Mucosa of rectum (tissue), 2 donors: ENCODE measurements around the gene TMEM151A.
A peak's percentile ranks its signal among the peaks of the same experiment; 100 is the strongest.
"Not testable (repeated sequence)": the region's sequence is repeated elsewhere in the genome, so short reads cannot be mapped to it uniquely, and the experiment has no call there.

Source experiments
- H3K27ac ChIP-seq, 2 donors: one replicate each; pipeline ENCODE4 v1.7.0; 2013; ENCODE audit warnings: inconsistent platforms in 2 of 2, low read depth in 2 of 2, low read length in 2 of 2
- H3K27me3 ChIP-seq, 2 donors: one replicate each; pipeline ENCODE4 v1.7.0; 2013; ENCODE audit warnings: low read length in 2 of 2; ENCODE audit not compliant: control insufficient read depth in 2 of 2, insufficient read depth in 2 of 2
- H3K36me3 ChIP-seq, 2 donors: one replicate each; pipeline ENCODE4 v1.7.0; 2013; ENCODE audit warnings: low read length in 2 of 2; ENCODE audit not compliant: control insufficient read depth in 2 of 2, insufficient read depth in 2 of 2
- H3K4me1 ChIP-seq, 2 donors: one replicate each; pipeline ENCODE4 v1.7.0; 2013; ENCODE audit warnings: low read length in 2 of 2, mild to moderate bottlenecking in 1 of 2; ENCODE audit not compliant: control insufficient read depth in 2 of 2, insufficient read depth in 2 of 2
- H3K4me3 ChIP-seq, 2 donors: one replicate each; pipeline ENCODE4 v1.7.0; 2013; ENCODE audit warnings: low read length in 2 of 2
- H3K9ac ChIP-seq, 2 donors: one replicate each; pipeline ENCODE4 v1.7.0; 2013; ENCODE audit warnings: low read length in 2 of 2, low read depth in 1 of 2, mild to moderate bottlenecking in 1 of 2
- H3K9me3 ChIP-seq, 2 donors: one replicate each; pipeline ENCODE4 v1.7.0; 2013; ENCODE audit warnings: low read length in 2 of 2; ENCODE audit not compliant: control insufficient read depth in 2 of 2
- donor health status: healthy.
- donor health status: Normal muscosa, but diverticular disease.

Gene TMEM151A

DNA sequence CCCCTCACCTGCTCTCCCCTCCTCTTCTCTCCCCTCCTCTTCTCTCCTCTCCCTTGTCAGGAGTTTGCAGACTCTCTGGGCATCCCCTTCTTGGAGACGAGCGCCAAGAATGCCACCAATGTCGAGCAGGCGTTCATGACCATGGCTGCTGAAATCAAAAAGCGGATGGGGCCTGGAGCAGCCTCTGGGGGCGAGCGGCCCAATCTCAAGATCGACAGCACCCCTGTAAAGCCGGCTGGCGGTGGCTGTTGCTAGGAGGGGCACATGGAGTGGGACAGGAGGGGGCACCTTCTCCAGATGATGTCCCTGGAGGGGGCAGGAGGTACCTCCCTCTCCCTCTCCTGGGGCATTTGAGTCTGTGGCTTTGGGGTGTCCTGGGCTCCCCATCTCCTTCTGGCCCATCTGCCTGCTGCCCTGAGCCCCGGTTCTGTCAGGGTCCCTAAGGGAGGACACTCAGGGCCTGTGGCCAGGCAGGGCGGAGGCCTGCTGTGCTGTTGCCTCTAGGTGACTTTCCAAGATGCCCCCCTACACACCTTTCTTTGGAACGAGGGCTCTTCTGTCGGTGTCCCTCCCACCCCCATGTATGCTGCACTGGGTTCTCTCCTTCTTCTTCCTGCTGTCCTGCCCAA, 15.6 kb upstream of the TMEM151A start:
- H3K27ac ChIP-seq = no peak overlapping the region
- H3K27me3 ChIP-seq = no peaks in the 10 kb centered on the region
- no peak overlapping the region for H3K4me3 ChIP-seq
- peaks cover 41 to 48% of the 10 kb centered on the region in 2 donors for H3K36me3 ChIP-seq
- H3K9me3 ChIP-seq = no peaks in the 10 kb centered on the region
- peaks cover 0 to 4% of the 10 kb centered on the region in 2 donors for H3K4me1 ChIP-seq
- no peak overlapping the region for H3K9ac ChIP-seq

DNA sequence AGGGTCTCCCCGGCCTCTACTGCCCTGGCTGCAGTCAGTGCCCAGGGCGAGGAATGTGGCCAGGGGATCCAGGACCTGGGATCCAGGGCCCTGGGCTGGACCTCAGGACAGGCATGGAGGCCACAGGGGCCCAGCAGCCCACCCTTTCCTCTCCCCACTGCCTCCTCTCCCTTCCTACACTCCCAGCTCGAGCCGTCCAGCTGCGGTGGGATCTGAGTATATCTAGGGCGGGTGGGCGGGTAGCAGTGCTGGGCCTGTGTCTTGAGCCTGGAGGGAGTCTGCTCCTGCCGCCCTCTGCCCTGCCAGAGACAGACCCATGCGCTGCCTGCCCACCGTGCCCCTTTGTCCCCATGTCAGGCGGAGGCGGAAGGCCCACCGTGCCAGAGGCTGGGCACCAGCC, 15.1 kb upstream of the TMEM151A start:
- H3K36me3 ChIP-seq = peaks cover 38 to 48% of the 10 kb centered on the region in 2 donors
- H3K27ac ChIP-seq, H3K9me3 ChIP-seq, H3K27me3 ChIP-seq, H3K4me3 ChIP-seq, H3K9ac ChIP-seq, H3K4me1 ChIP-seq: not testable (repeated sequence)

DNA sequence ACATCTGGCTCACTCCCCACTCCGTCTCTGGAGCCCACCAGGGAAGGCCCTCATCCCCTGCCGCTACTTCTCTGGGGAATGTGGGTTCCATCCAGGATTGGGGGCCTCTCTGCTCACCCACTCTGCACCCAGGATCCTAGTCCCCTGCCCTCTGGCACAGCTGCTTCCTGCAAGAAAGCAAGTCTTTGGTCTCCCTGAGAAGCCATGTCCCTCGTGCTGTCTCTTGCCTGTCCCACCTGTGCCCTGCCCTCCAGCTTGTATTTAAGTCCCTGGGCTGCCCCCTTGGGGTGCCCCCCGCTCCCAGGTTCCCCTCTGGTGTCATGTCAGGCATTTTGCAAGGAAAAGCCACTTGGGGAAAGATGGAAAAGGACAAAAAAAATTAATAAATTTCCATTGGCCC, 14.6 kb upstream of the TMEM151A start:
- H3K4me3 ChIP-seq, H3K9me3 ChIP-seq, H3K27me3 ChIP-seq, H3K9ac ChIP-seq, H3K27ac ChIP-seq, H3K4me1 ChIP-seq: not testable (repeated sequence)
- H3K36me3 ChIP-seq = peaks cover 34 to 44% of the 10 kb centered on the region in 2 donors

DNA sequence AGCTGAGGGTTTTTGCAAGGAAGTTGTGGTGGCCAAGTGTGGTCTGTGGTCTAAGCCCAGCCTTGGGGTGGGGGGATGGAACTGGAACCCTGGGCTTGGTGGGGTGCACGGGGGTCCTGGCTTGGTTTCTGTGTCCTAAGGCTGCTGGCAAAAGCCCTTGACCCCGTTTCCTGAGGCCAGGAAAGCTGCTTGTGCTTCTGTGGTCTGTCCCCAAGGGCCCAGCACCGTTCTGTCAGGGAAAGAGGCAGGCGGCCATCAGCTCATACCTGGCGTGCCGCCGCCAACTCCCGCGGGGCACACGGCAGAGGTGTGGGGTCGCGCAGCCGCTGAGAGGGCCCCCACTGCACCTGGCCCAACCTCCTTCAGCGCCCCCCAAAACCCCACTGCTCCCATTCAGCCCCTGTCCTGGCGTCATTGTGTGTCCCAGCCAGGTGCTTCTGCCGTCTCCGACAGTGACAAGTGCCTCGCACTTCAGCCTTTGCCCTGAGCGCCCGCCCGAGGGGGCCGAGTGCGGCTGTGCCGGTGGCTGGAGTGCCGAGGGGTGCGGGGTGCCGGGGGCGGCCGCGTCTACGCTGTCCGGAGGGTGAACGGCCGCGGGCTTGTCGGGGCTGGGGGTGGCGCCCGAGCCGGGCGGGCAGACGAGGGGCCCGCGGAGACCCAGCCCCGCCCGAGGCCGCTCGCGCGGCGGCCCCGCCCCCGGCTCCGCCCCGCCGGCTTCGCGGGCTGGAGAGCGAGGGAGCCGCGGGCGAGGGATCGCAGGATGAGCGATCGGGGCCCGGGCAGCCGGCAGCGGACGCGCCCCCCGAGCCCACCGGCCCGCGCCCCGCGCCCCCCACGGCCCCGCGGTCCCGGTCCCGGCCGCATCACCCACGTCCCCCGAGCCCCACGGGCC, 14.0 kb upstream of the TMEM151A start, which contains the start of gene CNIH2:
Gene CNIH2 (plus strand): TSS at position 705 of the 892 bp plus-strand sequence. CDS start 282 bp downstream, outside the sequence.
- H3K9ac ChIP-seq = peak within 1 kb of the TSS in 1 of 2 donors; percentile 12
- H3K9me3 ChIP-seq = no peaks in the 10 kb centered on the region
- H3K4me1 ChIP-seq = peaks cover 5 to 7% of the 10 kb centered on the region in 2 donors
- peak within 1 kb of the TSS in 1 of 2 donors; percentile 9 for H3K27ac ChIP-seq
- no peaks in the 10 kb centered on the region for H3K27me3 ChIP-seq
- H3K4me3 ChIP-seq = peak within 1 kb of the TSS in 1 of 2 donors; percentile 30
- H3K36me3 ChIP-seq = peaks cover 27 to 37% of the 10 kb centered on the region in 2 donors

DNA sequence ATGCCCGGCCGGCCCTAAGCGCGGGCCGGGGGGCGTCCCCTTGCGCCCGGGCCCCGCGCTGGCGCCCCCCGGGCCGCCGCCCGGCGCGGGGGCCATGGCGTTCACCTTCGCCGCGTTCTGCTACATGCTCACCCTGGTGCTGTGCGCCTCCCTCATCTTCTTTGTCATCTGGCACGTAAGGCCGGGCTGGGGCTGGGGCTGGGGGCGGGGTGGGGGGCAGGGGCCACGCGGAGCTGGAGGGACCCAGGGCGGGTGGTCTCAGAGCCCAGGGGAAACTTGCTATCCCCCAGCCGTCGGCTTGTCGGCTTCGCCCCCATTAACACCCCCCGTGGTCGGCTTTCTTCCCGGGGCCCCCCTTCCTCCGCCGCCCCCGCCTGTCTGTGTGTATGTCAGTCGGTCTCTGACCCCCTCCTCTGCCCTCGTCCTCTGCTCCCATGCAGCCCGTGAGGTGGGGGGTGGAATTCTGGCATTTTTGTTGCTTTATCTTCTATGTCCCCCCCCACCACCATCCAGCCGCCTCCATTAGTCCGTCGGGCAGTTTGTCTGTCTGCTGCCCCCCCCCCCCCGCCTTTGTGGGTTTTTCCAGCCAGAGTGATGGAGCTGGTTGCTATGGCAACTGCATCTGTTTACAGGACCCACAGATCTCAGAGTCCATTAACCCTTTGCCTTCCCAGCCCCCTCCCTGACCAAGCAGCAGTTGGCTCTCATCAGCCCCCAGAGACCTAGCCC, 13.2 kb upstream of the TMEM151A start:
- no peak overlapping the region for H3K4me3 ChIP-seq
- H3K9ac ChIP-seq = no peak overlapping the region
- peaks cover 19 to 29% of the 10 kb centered on the region in 2 donors for H3K36me3 ChIP-seq
- no peaks in the 10 kb centered on the region for H3K9me3 ChIP-seq
- H3K27me3 ChIP-seq = no peaks in the 10 kb centered on the region
- no peak overlapping the region for H3K27ac ChIP-seq
- peaks cover 8% of the 10 kb centered on the region in 2 donors for H3K4me1 ChIP-seq

DNA sequence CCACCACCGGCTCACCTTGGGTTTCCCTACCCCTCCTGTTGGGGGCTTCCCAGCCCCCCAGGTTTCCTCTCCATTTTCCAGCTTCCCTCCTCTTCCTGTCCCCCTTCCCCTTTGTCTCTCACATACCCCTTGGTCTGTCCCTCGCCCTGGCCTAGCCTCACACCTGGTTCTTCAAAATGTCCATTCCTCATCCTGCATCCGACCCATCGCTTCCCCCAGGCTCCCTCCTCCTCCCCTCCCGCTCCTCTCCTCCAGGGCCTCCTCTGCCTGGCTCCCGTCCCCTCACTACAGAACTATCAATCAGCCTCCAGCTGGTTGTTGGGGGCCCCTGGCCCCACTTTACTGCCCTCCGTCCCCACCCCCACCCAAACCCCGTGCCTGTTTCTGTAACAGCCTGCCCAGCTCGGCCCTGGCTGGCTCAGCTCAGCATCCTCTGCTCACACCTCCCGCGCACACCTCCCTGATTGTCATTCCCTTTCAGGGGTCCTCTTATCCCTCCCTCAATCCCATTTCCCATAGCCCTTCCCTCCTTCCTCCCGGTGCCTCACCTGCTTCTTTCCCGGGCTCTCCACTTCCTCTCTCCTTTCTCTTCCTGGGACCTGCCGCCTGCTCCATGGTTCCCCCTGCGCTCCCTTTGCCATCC, 12.5 kb upstream of the TMEM151A start:
- Histone ChIP-seq H3K4me3 (no peak overlapping the region), H3K27me3 (no peaks in the 10 kb centered on the region), H3K36me3 (peaks cover 13 to 22% of the 10 kb centered on the region in 2 donors), H3K9me3 (no peaks in the 10 kb centered on the region), H3K27ac (no peak overlapping the region), H3K9ac (no peak overlapping the region), H3K4me1 (peaks cover 8% of the 10 kb centered on the region in 2 donors)

DNA sequence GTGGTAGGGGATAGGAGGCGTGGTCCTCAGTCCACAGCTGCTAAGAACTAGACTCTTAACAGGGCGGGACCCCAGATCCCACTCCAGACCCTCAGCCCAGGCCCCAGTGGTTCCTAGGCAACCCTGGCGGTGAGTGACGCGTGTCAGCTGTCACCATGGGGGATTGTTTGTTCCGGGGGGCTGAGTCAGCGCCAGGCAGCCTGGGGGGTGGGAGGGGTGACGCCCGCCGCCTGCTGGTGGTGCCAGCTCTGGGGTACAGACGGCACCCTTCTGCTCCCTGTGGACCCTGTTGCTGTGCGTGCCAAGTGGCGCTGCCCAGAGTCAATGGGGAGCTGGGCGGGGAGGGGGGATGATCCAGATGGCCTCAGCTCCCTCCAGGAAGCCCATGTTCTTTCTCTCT, 11.3 kb upstream of the TMEM151A start:
- no peak overlapping the region for H3K9ac ChIP-seq
- no peaks in the 10 kb centered on the region for H3K27me3 ChIP-seq
- H3K27ac ChIP-seq = no peak overlapping the region
- no peak overlapping the region for H3K4me3 ChIP-seq
- H3K4me1 ChIP-seq = peaks cover 8% of the 10 kb centered on the region in 2 donors
- H3K36me3 ChIP-seq = peaks cover 6 to 18% of the 10 kb centered on the region in 2 donors
- H3K9me3 ChIP-seq = no peaks in the 10 kb centered on the region

DNA sequence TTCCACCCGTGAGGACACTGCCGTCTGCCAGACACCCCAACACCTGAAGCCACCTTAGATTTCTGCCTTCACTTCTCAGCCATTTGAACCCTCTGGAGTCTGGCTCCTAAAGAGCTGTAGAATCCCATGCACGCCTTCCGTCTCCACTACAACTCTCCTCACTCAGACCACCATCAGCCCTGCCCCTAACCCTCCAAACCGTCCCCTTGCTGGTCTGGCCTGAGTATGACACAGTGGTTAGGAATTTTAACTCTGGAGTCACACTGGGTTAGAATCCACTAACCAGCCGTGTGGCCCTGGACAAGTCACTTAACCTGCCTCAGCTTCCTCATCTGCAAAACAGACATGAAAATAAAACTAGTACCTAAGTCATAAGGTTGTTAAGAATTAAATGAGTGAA, 10.7 kb upstream of the TMEM151A start:
- H3K4me1 ChIP-seq = peaks cover 8% of the 10 kb centered on the region in 2 donors
- H3K9ac ChIP-seq = no peak overlapping the region
- no peaks in the 10 kb centered on the region for H3K9me3 ChIP-seq
- no peaks in the 10 kb centered on the region for H3K27me3 ChIP-seq
- peaks cover 7 to 13% of the 10 kb centered on the region in 2 donors for H3K36me3 ChIP-seq
- H3K4me3 ChIP-seq = no peak overlapping the region
- no peak overlapping the region for H3K27ac ChIP-seq

DNA sequence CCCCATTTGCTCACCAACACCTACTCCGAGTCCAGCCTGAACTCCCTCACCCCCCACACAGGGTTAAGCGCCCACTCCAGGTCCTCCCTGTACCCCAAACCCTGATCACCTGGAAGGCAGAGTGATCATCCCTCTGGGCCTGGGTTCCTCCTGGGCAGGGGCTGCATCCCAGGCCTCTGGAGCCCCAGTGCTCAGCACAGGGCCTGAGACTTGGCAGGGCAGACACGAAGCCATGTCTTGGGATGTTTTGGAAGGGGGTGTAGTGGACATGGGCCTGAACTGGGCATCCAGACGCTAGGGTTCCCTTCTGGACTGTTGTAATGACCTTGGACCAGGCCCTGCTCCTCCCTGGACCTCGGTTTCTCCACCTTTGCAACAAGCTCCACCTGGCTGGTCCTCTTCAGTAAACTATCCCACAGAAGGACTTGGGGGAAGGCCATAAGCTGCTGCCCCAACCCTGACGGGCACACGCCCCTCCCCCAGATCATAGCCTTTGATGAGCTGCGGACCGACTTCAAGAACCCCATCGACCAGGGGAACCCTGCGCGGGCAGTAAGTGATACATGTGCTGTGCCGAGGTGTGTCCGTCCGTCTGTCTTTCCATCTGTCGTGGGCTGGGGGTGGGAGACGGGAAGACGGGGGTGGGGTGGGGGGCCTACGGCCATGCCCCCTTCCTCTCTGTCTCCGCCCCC, 9.8 kb upstream of the TMEM151A start:
- Histone ChIP-seq H3K4me1 (peaks cover 8% of the 10 kb centered on the region in 2 donors), H3K9me3 (no peaks in the 10 kb centered on the region), H3K36me3 (peaks cover 6 to 9% of the 10 kb centered on the region in 2 donors), H3K27ac (no peak overlapping the region), H3K4me3 (no peak overlapping the region), H3K9ac (no peak overlapping the region), H3K27me3 (no peaks in the 10 kb centered on the region)
